OCI-LY1 (cell line): ENCODE results near the gene PHRF1.

Experiments used
- H2AFZ ChIP-seq: fragments of 200-600 bp; sonication (generic), shearing (Covaris generic); 2 replicates; pipeline ENCODE4 v1.6.0; 2014; ENCODE audit warnings: antibody characterized with exemption, mild to moderate bottlenecking, low read length
- H3F3A ChIP-seq: fragments of 200-600 bp; sonication (generic), shearing (Covaris generic); 2 replicates; pipeline ENCODE4 v1.6.0; 2014; ENCODE audit warnings: mild to moderate bottlenecking, antibody characterized with exemption, low read length, moderate library complexity; ENCODE audit not compliant: insufficient read depth
- H3K27ac ChIP-seq: fragments of 200-600 bp; sonication (generic); 2 replicates; pipeline ENCODE4 v1.5.1; 2014; ENCODE audit warnings: low read length, mixed run types, mild to moderate bottlenecking, low read depth; ENCODE audit not compliant: poor library complexity, severe bottlenecking
- H3K27me3 ChIP-seq: fragments of 200-600 bp; sonication (generic); 2 replicates; pipeline ENCODE4 v1.6.0; 2014; ENCODE audit warnings: antibody characterized with exemption, mild to moderate bottlenecking, low read length, moderate library complexity; ENCODE audit not compliant: insufficient read depth
- H3K36me3 ChIP-seq: fragments of 200-600 bp; sonication (generic); 2 replicates; pipeline ENCODE4 v1.6.1; 2014; ENCODE audit warnings: mild to moderate bottlenecking, antibody characterized with exemption, low read length, moderate library complexity, mixed read lengths; ENCODE audit not compliant: insufficient read depth
- H3K4me1 ChIP-seq: fragments of 200-600 bp; sonication (generic); 2 replicates; pipeline ENCODE4 v1.5.1; 2014; ENCODE audit warnings: mild to moderate bottlenecking, low read length, moderate library complexity; ENCODE audit not compliant: insufficient read depth, severe bottlenecking
- H3K4me2 ChIP-seq: fragments of 200-600 bp; sonication (generic), shearing (Covaris generic); 2 replicates; pipeline ENCODE4 v1.6.1; 2014; ENCODE audit warnings: low read length
- H3K4me3 ChIP-seq: fragments of 200-600 bp; sonication (generic); 2 replicates; pipeline ENCODE4 v1.5.1; 2014; ENCODE audit warnings: low read length, low read depth, mild to moderate bottlenecking, mixed read lengths; ENCODE audit not compliant: poor library complexity, severe bottlenecking
- H3K79me2 ChIP-seq: fragments of 200-600 bp; shearing (Covaris generic); 2 replicates; pipeline ENCODE4 v1.6.1; 2016; ENCODE audit warnings: mixed run types, low read length, mixed read lengths; ENCODE audit not compliant: insufficient read depth
- H3K9ac ChIP-seq: fragments of 200-600 bp; sonication (generic), shearing (Covaris generic); 2 replicates; pipeline ENCODE4 v1.6.1; 2014; ENCODE audit warnings: mild to moderate bottlenecking, low read length, mixed read lengths
- H3K9me2 ChIP-seq: fragments of 200-600 bp; sonication (generic), shearing (Covaris generic); 2 replicates; pipeline ENCODE4 v1.6.1; 2014; ENCODE audit warnings: low read depth, mild to moderate bottlenecking, low read length, mixed read lengths
- H3K9me3 ChIP-seq: fragments of 200-600 bp; shearing (Covaris generic); 2 replicates; pipeline ENCODE4 v1.6.1; 2014; ENCODE audit warnings: low read length, mixed read lengths
- H4K20me1 ChIP-seq: fragments of 200-600 bp; sonication (generic), shearing (Covaris generic); 2 replicates; pipeline ENCODE4 v1.6.0; 2016; ENCODE audit warnings: mild to moderate bottlenecking, low read length; ENCODE audit not compliant: insufficient read depth
- EZH2 ChIP-seq: fragments of 200-600 bp; sonication (generic), shearing (Covaris generic); IDR thresholded peaks from 2 replicates; pipeline ENCODE4 v1.8.0; 2017; ENCODE audit warnings: borderline replicate concordance, mixed run types, mild to moderate bottlenecking, antibody characterized with exemption, low read length, moderate library complexity, mixed read lengths
- TF ChIP-seq, protein P1 (sequence below): fragments of 200-600 bp; sonication (generic), shearing (Covaris generic); IDR thresholded peaks from 2 replicates; pipeline ENCODE4 v1.5.1; 2017; ENCODE audit warnings: mild to moderate bottlenecking, antibody characterized with exemption, low read length, moderate library complexity, mixed read lengths

PHRF1 gene

DNA sequence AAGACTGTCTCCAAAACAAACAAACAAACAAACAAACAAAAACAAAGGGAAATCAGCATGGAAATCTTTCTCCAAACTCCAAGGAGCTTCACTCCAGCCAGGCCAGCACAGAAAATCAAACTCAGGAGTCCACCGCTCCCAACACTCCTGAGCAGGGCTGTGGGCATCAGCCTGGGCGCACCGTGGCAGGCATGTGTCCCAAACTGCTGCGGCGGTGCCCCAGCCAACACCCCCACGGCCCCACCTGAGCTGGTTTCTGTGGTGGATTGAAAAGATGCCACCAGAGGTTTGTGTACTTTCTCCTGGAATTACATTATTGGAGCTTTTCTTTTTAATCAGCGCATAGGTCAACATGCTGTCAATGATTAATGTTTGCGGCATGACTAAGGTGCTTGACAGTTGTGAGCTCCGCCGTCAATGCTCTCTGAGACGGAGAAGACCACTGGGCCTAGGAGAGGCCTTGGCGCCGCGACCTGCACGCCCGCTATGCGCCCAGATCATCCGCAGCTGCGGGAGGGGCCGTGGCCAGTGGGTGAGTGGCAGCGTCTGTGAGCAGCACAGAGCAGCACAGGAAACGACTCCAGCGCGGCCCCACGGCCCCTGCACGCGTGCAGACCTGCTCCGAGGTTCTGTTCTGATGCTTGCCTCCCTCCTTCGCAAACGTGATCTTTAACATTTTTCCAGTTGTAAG, 78.9 kb downstream of the PHRF1 start:
- H3K4me3 ChIP-seq: no peak overlapping the region
- no peaks in the 10 kb centered on the region for H3F3A ChIP-seq
- no peak overlapping the region for H2AFZ ChIP-seq
- H3K27me3 ChIP-seq: no peaks in the 10 kb centered on the region
- no peak overlapping the region for H3K27ac ChIP-seq
- H3K9me3 ChIP-seq: no peaks in the 10 kb centered on the region
- no peaks in the 10 kb centered on the region for H4K20me1 ChIP-seq
- peaks cover 7% of the 10 kb centered on the region for H3K4me1 ChIP-seq
- peaks cover 21% of the 10 kb centered on the region; the same call in 1 of the 2 replicates for H3K36me3 ChIP-seq
- no peak overlapping the region for H3K9ac ChIP-seq
- no peak overlapping the region for H3K4me2 ChIP-seq
- TF ChIP-seq EZH2: no peak
- TF ChIP-seq, protein P1, sequence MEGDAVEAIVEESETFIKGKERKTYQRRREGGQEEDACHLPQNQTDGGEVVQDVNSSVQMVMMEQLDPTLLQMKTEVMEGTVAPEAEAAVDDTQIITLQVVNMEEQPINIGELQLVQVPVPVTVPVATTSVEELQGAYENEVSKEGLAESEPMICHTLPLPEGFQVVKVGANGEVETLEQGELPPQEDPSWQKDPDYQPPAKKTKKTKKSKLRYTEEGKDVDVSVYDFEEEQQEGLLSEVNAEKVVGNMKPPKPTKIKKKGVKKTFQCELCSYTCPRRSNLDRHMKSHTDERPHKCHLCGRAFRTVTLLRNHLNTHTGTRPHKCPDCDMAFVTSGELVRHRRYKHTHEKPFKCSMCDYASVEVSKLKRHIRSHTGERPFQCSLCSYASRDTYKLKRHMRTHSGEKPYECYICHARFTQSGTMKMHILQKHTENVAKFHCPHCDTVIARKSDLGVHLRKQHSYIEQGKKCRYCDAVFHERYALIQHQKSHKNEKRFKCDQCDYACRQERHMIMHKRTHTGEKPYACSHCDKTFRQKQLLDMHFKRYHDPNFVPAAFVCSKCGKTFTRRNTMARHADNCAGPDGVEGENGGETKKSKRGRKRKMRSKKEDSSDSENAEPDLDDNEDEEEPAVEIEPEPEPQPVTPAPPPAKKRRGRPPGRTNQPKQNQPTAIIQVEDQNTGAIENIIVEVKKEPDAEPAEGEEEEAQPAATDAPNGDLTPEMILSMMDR: no peak
- H3K9me2 ChIP-seq: no peaks in the 10 kb centered on the region
- no peaks in the 10 kb centered on the region for H3K79me2 ChIP-seq

DNA sequence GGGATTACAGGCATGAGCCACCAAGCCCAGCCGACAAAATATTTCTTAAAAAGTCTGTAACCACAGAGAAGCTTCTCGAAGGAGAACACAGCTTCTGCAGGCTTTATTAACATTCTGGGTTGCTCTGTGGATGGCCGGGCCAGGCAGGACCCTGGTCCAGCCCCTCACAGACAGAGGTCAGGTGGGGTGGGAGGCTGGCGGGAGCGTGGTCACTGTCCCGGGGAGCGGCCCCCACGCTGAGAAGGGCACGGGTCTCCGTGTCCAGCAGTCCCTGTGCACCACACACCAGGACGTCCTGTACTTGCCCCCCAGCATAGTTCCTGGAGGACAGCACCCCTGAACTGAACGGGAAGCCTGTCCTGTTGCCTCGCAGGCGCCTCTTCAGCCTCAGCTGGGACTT, 80.2 kb downstream of the PHRF1 start:
- peaks cover 16% of the 10 kb centered on the region; the same call in 1 of the 2 replicates for H3K36me3 ChIP-seq
- no peaks in the 10 kb centered on the region for H3K79me2 ChIP-seq
- H3K4me1 ChIP-seq: peaks cover 13% of the 10 kb centered on the region
- H3K4me2 ChIP-seq: no peak overlapping the region
- H3K9ac ChIP-seq: no peak overlapping the region
- no peak for TF ChIP-seq EZH2
- TF ChIP-seq, protein P1: no peak
- H3K9me2 ChIP-seq: no peaks in the 10 kb centered on the region
- no peak overlapping the region for H2AFZ ChIP-seq
- no peaks in the 10 kb centered on the region for H3K27me3 ChIP-seq
- no peak overlapping the region for H3K4me3 ChIP-seq
- no peak overlapping the region for H3K27ac ChIP-seq
- H3F3A ChIP-seq: no peaks in the 10 kb centered on the region
- no peaks in the 10 kb centered on the region for H4K20me1 ChIP-seq
- no peaks in the 10 kb centered on the region for H3K9me3 ChIP-seq

DNA sequence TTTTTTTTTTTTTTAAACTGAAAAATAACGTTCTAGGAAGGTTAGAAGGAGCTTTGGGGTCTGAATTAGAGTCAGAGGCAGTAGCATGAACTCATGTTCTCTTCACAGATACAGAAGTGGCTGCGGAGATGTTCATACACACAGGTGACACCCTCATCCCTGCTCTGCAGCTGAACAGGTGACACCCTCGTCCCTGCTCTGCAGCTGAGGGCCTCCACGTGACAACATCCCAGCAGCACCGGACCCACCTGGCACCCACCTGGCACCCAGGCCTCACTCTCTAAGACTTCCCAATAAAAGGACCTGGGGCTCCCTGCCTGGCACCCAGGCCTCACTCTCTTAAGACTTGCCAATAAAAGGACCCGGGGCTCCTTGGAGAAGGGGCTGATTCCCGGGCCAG, 80.6 kb downstream of the PHRF1 start:
- Histone ChIP-seq H3K4me1 (peaks cover 13% of the 10 kb centered on the region), H3K79me2 (no peaks in the 10 kb centered on the region), H3K36me3 (peaks cover 16% of the 10 kb centered on the region; the same call in 1 of the 2 replicates), H2AFZ (no peak overlapping the region), H4K20me1 (no peaks in the 10 kb centered on the region), H3K9me3 (no peaks in the 10 kb centered on the region), H3K4me3 (no peak overlapping the region), H3K27me3 (no peaks in the 10 kb centered on the region), H3K27ac (no peak overlapping the region), H3K9me2 (no peaks in the 10 kb centered on the region), H3F3A (no peaks in the 10 kb centered on the region), H3K4me2 (no peak overlapping the region), H3K9ac (no peak overlapping the region)
- TF ChIP-seq, protein P1: no peak
- no peak for TF ChIP-seq EZH2
